Neural cell (in vitro differentiated cells): ENCODE results near the gene ITM2C. TPM values are rescaled to one million over a fixed set of nuclear protein-coding genes. Genes with fewer than 3 reads are reported as not detected.

ENCODE experiments used
- H2AFZ ChIP-seq: fragments of 200-600, 300-800 bp; sonication (generic), shearing (Covaris generic); 2 replicates; pipeline ENCODE4 v1.6.0; 2014; ENCODE audit warnings: low read depth, mild to moderate bottlenecking, antibody characterized with exemption, low read length, moderate library complexity
- H3F3A ChIP-seq: fragments of 200-600 bp; shearing (Covaris generic); 2 replicates; pipeline ENCODE4 v1.6.1; 2016; ENCODE audit warnings: mild to moderate bottlenecking, moderate library complexity, mixed read lengths, antibody characterized with exemption, low read length; ENCODE audit not compliant: insufficient read depth, poor library complexity, severe bottlenecking
- H3K27ac ChIP-seq: fragments of 200-600, 300-800 bp; sonication (generic), shearing (Covaris generic); 2 replicates; pipeline ENCODE4 v1.5.1; 2014; ENCODE audit warnings: mild to moderate bottlenecking, low read length, moderate library complexity
- H3K27me3 ChIP-seq: fragments of 300-800, 200-600 bp; sonication (generic), shearing (Covaris generic); 2 replicates; pipeline ENCODE4 v1.6.0; 2014; ENCODE audit warnings: mild to moderate bottlenecking, low read depth, low read length, moderate library complexity; ENCODE audit not compliant: insufficient read depth
- H3K36me3 ChIP-seq: fragments of 300-800, 200-600 bp; sonication (generic), shearing (Covaris generic); 2 replicates; pipeline ENCODE4 v1.5.1; 2014; ENCODE audit warnings: mild to moderate bottlenecking, antibody characterized with exemption, low read length, moderate library complexity; ENCODE audit not compliant: insufficient read depth
- H3K4me2 ChIP-seq: fragments of 300-800, 200-600 bp; sonication (generic), shearing (Covaris generic); 2 replicates; pipeline ENCODE4 v1.6.0; 2014; ENCODE audit warnings: mild to moderate bottlenecking, low read length
- H3K4me3 ChIP-seq: fragments of 300-800, 200-600 bp; sonication (generic), shearing (Covaris generic); 2 replicates; pipeline ENCODE4 v1.5.1; 2014; ENCODE audit warnings: mild to moderate bottlenecking, low read length, moderate library complexity
- H3K79me2 ChIP-seq: fragments of 200-600 bp; shearing (Covaris generic); replicated peaks from 2 replicates; pipeline ENCODE4 v1.6.0; 2014; ENCODE audit warnings: mild to moderate bottlenecking, low read length, moderate library complexity; ENCODE audit not compliant: insufficient read depth
- H3K9ac ChIP-seq: fragments of 300-800, 200-600 bp; sonication (generic), shearing (Covaris generic); 2 replicates; pipeline ENCODE4 v1.6.1; 2016; ENCODE audit warnings: mild to moderate bottlenecking, low read length, mixed read lengths
- H3K9me2 ChIP-seq: fragments of 200-600 bp; shearing (Covaris generic); 2 replicates; pipeline ENCODE4 v1.6.1; 2016; ENCODE audit warnings: mild to moderate bottlenecking, low read length, mixed read lengths; ENCODE audit not compliant: insufficient read depth
- H3K9me3 ChIP-seq: fragments of 200-600, 300-800 bp; sonication (generic), shearing (Covaris generic); 2 replicates; pipeline ENCODE4 v1.6.1; 2016; ENCODE audit warnings: mild to moderate bottlenecking, mixed run types, low read length, moderate library complexity, mixed read lengths
- H4K20me1 ChIP-seq: fragments of 200-600 bp; shearing (Covaris generic); 2 replicates; pipeline ENCODE4 v1.6.1; 2016; ENCODE audit warnings: mild to moderate bottlenecking, mixed run types; ENCODE audit not compliant: insufficient read depth
- EP300 ChIP-seq: fragments of 450-650 bp; conservative IDR thresholded peaks from 2 replicates; pipeline ENCODE4 v1.6.1; 2014; ENCODE audit warnings: antibody characterized with exemption, mild to moderate bottlenecking, moderate library complexity; ENCODE audit not compliant: poor library complexity, severe bottlenecking
- EZH2 ChIP-seq: fragments of 200-600, 300-800 bp; shearing (Covaris generic), sonication (generic); IDR thresholded peaks from 2 replicates; pipeline ENCODE4 v1.6.1; 2014; ENCODE audit warnings: antibody characterized with exemption, low read length, borderline replicate concordance, mild to moderate bottlenecking; ENCODE audit not compliant: insufficient read depth, poor library complexity, severe bottlenecking
- MXI1 ChIP-seq: fragments of 450-650 bp; conservative IDR thresholded peaks from 2 replicates; pipeline ENCODE4 v1.6.1; 2014; ENCODE audit warnings: antibody characterized with exemption, mild to moderate bottlenecking; ENCODE audit not compliant: poor library complexity, severe bottlenecking
- POLR2AphosphoS5 ChIP-seq: IDR thresholded peaks from 2 replicates; pipeline ENCODE4 v1.6.1; 2012
- RAD21 ChIP-seq: fragments of 450-650 bp; conservative IDR thresholded peaks from 2 replicates; pipeline ENCODE4 v1.6.1; 2014; ENCODE audit warnings: antibody characterized with exemption, mild to moderate bottlenecking, moderate library complexity
- SMC3 ChIP-seq: fragments of 450-650 bp; conservative IDR thresholded peaks from 2 replicates; pipeline ENCODE4 v1.6.1; 2014; ENCODE audit warnings: antibody characterized with exemption, mild to moderate bottlenecking, moderate library complexity; ENCODE audit not compliant: poor library complexity
- TAF1 ChIP-seq: IDR thresholded peaks from 2 replicates; pipeline ENCODE4 v1.6.1; 2012; ENCODE audit warnings: low read depth
- polyA plus RNA-seq: library from polyadenylated mRNA; depleted of rRNA; stranded (reverse); fragments of >200 nt; gene quantifications from 2 replicates; pipeline ENCODE4 v1.2.3, GENCODE V29; 2014
- TF ChIP-seq, protein P1 (sequence below): IDR thresholded peaks from 2 replicates; pipeline ENCODE4 v1.6.1; 2012; ENCODE audit warnings: borderline replicate concordance
- TF ChIP-seq, protein P2 (sequence below): fragments of 450-650 bp; IDR thresholded peaks from 2 replicates; pipeline ENCODE4 v1.5.1; 2014; ENCODE audit warnings: antibody characterized with exemption, mild to moderate bottlenecking, moderate library complexity; ENCODE audit not compliant: poor library complexity, severe bottlenecking

ITM2C gene
- polyA plus RNA-seq, 1 donor from 2014 or later, result 186 TPM

DNA sequence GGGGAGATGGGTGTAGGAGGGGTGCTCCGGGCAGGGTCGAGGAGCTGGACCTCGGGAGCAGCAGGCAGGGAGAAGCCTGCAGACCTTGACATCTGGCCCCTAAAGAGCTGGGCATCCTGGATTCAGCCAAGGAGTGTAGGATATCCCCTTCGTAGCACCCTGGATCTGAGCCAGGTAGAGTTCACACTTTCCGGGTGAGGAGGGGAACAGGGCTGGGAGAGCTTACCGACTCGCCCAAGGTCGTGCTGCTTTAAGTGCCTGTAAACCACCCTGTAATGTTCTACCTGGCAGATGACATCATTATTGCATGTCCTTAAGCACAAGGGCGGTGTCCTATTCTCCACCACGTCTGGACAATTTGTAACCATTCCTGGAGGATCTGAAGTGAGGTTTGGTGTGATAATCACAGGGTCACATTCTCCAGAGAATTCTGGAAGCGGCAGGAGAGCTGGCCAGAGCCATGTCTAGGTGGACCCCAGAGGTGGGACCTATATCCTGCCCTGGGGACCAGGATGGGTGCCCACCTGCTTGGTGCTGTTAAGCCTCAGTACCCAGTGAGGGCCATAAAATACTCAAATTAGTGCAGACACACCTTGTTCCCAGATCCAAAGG is 14.6 kb downstream of the ITM2C start:
- no peaks in the 10 kb centered on the region for H4K20me1 ChIP-seq
- no peaks in the 10 kb centered on the region for H3K9me2 ChIP-seq
- H3K9me3 ChIP-seq, result no peaks in the 10 kb centered on the region
- no peak overlapping the region for H2AFZ ChIP-seq
- H3K27ac ChIP-seq, result no peak overlapping the region
- H3K9ac ChIP-seq, result no peak overlapping the region
- TF ChIP-seq, protein P1, sequence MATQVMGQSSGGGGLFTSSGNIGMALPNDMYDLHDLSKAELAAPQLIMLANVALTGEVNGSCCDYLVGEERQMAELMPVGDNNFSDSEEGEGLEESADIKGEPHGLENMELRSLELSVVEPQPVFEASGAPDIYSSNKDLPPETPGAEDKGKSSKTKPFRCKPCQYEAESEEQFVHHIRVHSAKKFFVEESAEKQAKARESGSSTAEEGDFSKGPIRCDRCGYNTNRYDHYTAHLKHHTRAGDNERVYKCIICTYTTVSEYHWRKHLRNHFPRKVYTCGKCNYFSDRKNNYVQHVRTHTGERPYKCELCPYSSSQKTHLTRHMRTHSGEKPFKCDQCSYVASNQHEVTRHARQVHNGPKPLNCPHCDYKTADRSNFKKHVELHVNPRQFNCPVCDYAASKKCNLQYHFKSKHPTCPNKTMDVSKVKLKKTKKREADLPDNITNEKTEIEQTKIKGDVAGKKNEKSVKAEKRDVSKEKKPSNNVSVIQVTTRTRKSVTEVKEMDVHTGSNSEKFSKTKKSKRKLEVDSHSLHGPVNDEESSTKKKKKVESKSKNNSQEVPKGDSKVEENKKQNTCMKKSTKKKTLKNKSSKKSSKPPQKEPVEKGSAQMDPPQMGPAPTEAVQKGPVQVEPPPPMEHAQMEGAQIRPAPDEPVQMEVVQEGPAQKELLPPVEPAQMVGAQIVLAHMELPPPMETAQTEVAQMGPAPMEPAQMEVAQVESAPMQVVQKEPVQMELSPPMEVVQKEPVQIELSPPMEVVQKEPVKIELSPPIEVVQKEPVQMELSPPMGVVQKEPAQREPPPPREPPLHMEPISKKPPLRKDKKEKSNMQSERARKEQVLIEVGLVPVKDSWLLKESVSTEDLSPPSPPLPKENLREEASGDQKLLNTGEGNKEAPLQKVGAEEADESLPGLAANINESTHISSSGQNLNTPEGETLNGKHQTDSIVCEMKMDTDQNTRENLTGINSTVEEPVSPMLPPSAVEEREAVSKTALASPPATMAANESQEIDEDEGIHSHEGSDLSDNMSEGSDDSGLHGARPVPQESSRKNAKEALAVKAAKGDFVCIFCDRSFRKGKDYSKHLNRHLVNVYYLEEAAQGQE, result no peak
- TF ChIP-seq SMC3, result no peak
- no peak for TF ChIP-seq EP300
- no peaks in the 10 kb centered on the region for H3K27me3 ChIP-seq
- peaks cover 3% of the 10 kb centered on the region for H3K36me3 ChIP-seq
- no peaks in the 10 kb centered on the region for H3F3A ChIP-seq
- H3K79me2 ChIP-seq, result no peaks in the 10 kb centered on the region
- H3K4me2 ChIP-seq, result no peak overlapping the region
- no peak overlapping the region for H3K4me3 ChIP-seq

DNA sequence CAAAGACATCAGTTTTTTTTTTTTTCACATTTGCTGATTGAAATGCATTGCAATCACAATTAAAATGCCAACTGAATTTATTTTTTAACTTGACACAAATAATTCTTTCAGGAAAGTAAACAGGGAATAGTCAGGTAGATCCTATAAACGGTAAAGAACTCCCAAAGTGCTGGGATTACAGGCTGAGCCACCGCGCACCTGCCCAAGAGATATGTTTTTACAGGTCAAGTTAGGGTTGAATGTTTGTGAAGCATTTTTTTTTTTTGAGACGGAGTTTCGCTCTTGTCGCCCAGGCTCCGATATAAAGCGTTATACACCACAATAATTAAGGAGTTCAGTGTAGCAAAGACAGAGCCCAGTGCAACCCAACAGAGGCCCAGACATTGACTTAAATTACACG is 15.1 kb downstream of the ITM2C start:
- H3F3A ChIP-seq, result peaks cover 3% of the 10 kb centered on the region
- no peaks in the 10 kb centered on the region for H3K79me2 ChIP-seq
- H3K27me3 ChIP-seq, result no peaks in the 10 kb centered on the region
- H3K4me2 ChIP-seq, result no peak overlapping the region
- no peak overlapping the region for H3K27ac ChIP-seq
- no peaks in the 10 kb centered on the region for H3K9me2 ChIP-seq
- no peaks in the 10 kb centered on the region for H3K9me3 ChIP-seq
- H2AFZ ChIP-seq, result no peak overlapping the region
- H3K9ac ChIP-seq, result no peak overlapping the region
- no peak for TF ChIP-seq RAD21
- no peak for TF ChIP-seq MXI1
- TF ChIP-seq, protein P1, result no peak
- no peak for TF ChIP-seq SMC3
- no peak for TF ChIP-seq EZH2
- no peak for TF ChIP-seq POLR2AphosphoS5
- TF ChIP-seq, protein P2, sequence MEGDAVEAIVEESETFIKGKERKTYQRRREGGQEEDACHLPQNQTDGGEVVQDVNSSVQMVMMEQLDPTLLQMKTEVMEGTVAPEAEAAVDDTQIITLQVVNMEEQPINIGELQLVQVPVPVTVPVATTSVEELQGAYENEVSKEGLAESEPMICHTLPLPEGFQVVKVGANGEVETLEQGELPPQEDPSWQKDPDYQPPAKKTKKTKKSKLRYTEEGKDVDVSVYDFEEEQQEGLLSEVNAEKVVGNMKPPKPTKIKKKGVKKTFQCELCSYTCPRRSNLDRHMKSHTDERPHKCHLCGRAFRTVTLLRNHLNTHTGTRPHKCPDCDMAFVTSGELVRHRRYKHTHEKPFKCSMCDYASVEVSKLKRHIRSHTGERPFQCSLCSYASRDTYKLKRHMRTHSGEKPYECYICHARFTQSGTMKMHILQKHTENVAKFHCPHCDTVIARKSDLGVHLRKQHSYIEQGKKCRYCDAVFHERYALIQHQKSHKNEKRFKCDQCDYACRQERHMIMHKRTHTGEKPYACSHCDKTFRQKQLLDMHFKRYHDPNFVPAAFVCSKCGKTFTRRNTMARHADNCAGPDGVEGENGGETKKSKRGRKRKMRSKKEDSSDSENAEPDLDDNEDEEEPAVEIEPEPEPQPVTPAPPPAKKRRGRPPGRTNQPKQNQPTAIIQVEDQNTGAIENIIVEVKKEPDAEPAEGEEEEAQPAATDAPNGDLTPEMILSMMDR, result no peak
- TF ChIP-seq EP300, result no peak
- TF ChIP-seq TAF1, result no peak
- no peaks in the 10 kb centered on the region for H4K20me1 ChIP-seq
- H3K4me3 ChIP-seq, result no peak overlapping the region
- H3K36me3 ChIP-seq, result peaks cover 3% of the 10 kb centered on the region
